ENCODE measurements around the gene INPP4B.

- TF ChIP-seq NFE2L2 (IDR thresholded peaks at IDR 0.05; ENCODE audit: low read depth, low read length) (no peak), CTCF (conservative IDR thresholded peaks at IDR 0.05; ENCODE audit: low read depth, low read length) (no peak), RAD21 (IDR thresholded peaks at IDR 0.05; ENCODE audit: low read length) (no peak), RCOR1 (IDR thresholded peaks at IDR 0.05; ENCODE audit: insufficient replicate concordance, low read length) (no peak), CEBPB (IDR thresholded peaks at IDR 0.05; ENCODE audit: low read depth, low read length) (no peak), SMC3 (IDR thresholded peaks at IDR 0.05; ENCODE audit: low read depth, low read length) (no peak), POLR2A (IDR thresholded peaks at IDR 0.05; ENCODE audit: low read depth, low read length) (no peak), MXI1 (IDR thresholded peaks at IDR 0.05; ENCODE audit: borderline replicate concordance, low read depth, low read length) (no peak), CHD1 (IDR thresholded peaks at IDR 0.05; ENCODE audit: low read depth, low read length) (no peak), ELK1 (IDR thresholded peaks at IDR 0.05; ENCODE audit: borderline replicate concordance, low read depth, low read length) (no peak)
These were observed 278.9 kb downstream of the INPP4B start for GRCh38 chr4:142567199-142567598.
